Ectodermal cell (in vitro differentiated cells): ENCODE measurements around the gene SH2D3A. TPM values are rescaled to one million over a fixed set of nuclear protein-coding genes. Genes with fewer than 3 reads are reported as not detected.

Source experiments
- H3K27ac ChIP-seq: 2 replicates; pipeline ENCODE4 v1.7.0; 2013; ENCODE audit warnings: mild to moderate bottlenecking, low read depth, low read length; ENCODE audit not compliant: insufficient read depth, poor library complexity, severe bottlenecking
- H3K27me3 ChIP-seq: 2 replicates; pipeline ENCODE4 v1.7.0; 2013; ENCODE audit warnings: mild to moderate bottlenecking, low read length; ENCODE audit not compliant: insufficient read depth, control insufficient read depth, poor library complexity, severe bottlenecking
- H3K36me3 ChIP-seq: one replicate; pipeline ENCODE4 v1.7.0; 2013; ENCODE audit warnings: low read length; ENCODE audit not compliant: control insufficient read depth, insufficient read depth
- H3K4me1 ChIP-seq: one replicate; pipeline ENCODE4 v1.7.0; 2013; ENCODE audit warnings: low read length; ENCODE audit not compliant: control insufficient read depth, insufficient read depth
- H3K4me3 ChIP-seq: 2 replicates; pipeline ENCODE4 v1.7.0; 2013; ENCODE audit warnings: low read depth, low read length, control low read depth; ENCODE audit not compliant: insufficient read depth
- H3K9me3 ChIP-seq: 2 replicates; pipeline ENCODE4 v1.7.0; 2013; ENCODE audit warnings: mild to moderate bottlenecking, low read length, moderate library complexity; ENCODE audit not compliant: control insufficient read depth
- WGBS, 2 experiments: methylation state at CpG; one replicate each; pipeline ENCODE4 v1.1.7; 2013; ENCODE audit warnings: missing lambda C conversion rate in 2 of 2; 5-methylcytosine and 5-hydroxymethylcytosine counted together
- polyA plus RNA-seq, 4 experiments: library from polyadenylated mRNA; stranded (reverse); fragments of 50-300 nt; gene quantifications; one replicate each; pipeline ENCODE4 v1.2.3, GENCODE V29; 2013

Gene SH2D3A
- polyA plus RNA-seq (2013, experiment 1 of 4), result 0.35 TPM
- 0.48 TPM for polyA plus RNA-seq (2013, experiment 2 of 4)
- polyA plus RNA-seq (2013, experiment 3 of 4), result 0.59 TPM
- 0.65 TPM for polyA plus RNA-seq (2013, experiment 4 of 4)

GRCh38 chr19:6767357-6768235 is at the start of gene SH2D3A:
Gene SH2D3A (minus strand): TSS chr19:6767435. CDS start chr19:6763748, 3,687 bp downstream.
- Histone ChIP-seq H3K4me3 (peak within 1 kb of the TSS; percentile 41), H3K27ac (no peak within 1 kb of the TSS), H3K4me1 (peaks cover 4% of the 10 kb centered on the region), H3K27me3 (peaks cover 26% of the 10 kb centered on the region), H3K9me3 (no peaks in the 10 kb centered on the region), H3K36me3 (no peaks in the 10 kb centered on the region)
- WGBS, 2 experiments, result 4 to 5% methylated on average over 47 of the region's 47 CpGs

GRCh38 chr19:6813659-6814058 is 46.4 kb upstream of the SH2D3A start:
- no peak overlapping the region for H3K27ac ChIP-seq
- no peaks in the 10 kb centered on the region for H3K36me3 ChIP-seq
- H3K27me3 ChIP-seq, result no peaks in the 10 kb centered on the region
- 71 to 84% methylated on average over 4 of the region's 4 CpGs for WGBS, 2 experiments
- no peaks in the 10 kb centered on the region for H3K9me3 ChIP-seq
- H3K4me3 ChIP-seq, result no peak overlapping the region
- H3K4me1 ChIP-seq, result no peaks in the 10 kb centered on the region

- no peaks in the 10 kb centered on the region for H3K9me3 ChIP-seq
- H3K4me1 ChIP-seq, result no peaks in the 10 kb centered on the region
- H3K27ac ChIP-seq, result no peak overlapping the region
- H3K4me3 ChIP-seq, result no peak overlapping the region
- H3K27me3 ChIP-seq, result no peaks in the 10 kb centered on the region
- 76 to 82% methylated on average over 2 of the region's 2 CpGs for WGBS, 2 experiments
- no peaks in the 10 kb centered on the region for H3K36me3 ChIP-seq
These were observed 45.4 kb upstream of the SH2D3A start for GRCh38 chr19:6812612-6813011.

GRCh38 chr19:6811906-6812305 is 44.7 kb upstream of the SH2D3A start:
- H3K27ac ChIP-seq, result no peak overlapping the region
- 31 to 36% methylated on average over 2 of the region's 2 CpGs for WGBS, 2 experiments
- H3K4me1 ChIP-seq, result no peaks in the 10 kb centered on the region
- H3K9me3 ChIP-seq, result no peaks in the 10 kb centered on the region
- H3K4me3 ChIP-seq, result no peak overlapping the region
- no peaks in the 10 kb centered on the region for H3K36me3 ChIP-seq
- no peaks in the 10 kb centered on the region for H3K27me3 ChIP-seq

- H3K36me3 ChIP-seq, result no peaks in the 10 kb centered on the region
- no peaks in the 10 kb centered on the region for H3K4me1 ChIP-seq
- H3K9me3 ChIP-seq, result no peaks in the 10 kb centered on the region
- H3K27ac ChIP-seq, result no peak overlapping the region
- 71 to 90% methylated on average over 3 of the region's 3 CpGs for WGBS, 2 experiments
- no peak overlapping the region for H3K4me3 ChIP-seq
- no peaks in the 10 kb centered on the region for H3K27me3 ChIP-seq
These were observed 44.1 kb upstream of the SH2D3A start for GRCh38 chr19:6811378-6811777.

- Histone ChIP-seq H3K4me3 (no peak overlapping the region), H3K27ac (no peak overlapping the region)
- 63 to 67% methylated on average over 4 of the region's 4 CpGs for WGBS, 2 experiments
These were observed 42.0 kb upstream of the SH2D3A start for GRCh38 chr19:6809262-6809661.

GRCh38 chr19:6808494-6808893 is 41.3 kb upstream of the SH2D3A start:
- no peaks in the 10 kb centered on the region for H3K4me1 ChIP-seq
- no peak overlapping the region for H3K4me3 ChIP-seq
- WGBS, 2 experiments, result 91 to 92% methylated on average over 1 of the region's 1 CpG
- no peaks in the 10 kb centered on the region for H3K27me3 ChIP-seq
- H3K36me3 ChIP-seq, result no peaks in the 10 kb centered on the region
- H3K27ac ChIP-seq, result no peak overlapping the region
- H3K9me3 ChIP-seq, result no peaks in the 10 kb centered on the region

More at GRCh38 chr19:6809262-6809661, 42.0 kb upstream of the SH2D3A start:
- no peaks in the 10 kb centered on the region for H3K36me3 ChIP-seq
- no peaks in the 10 kb centered on the region for H3K4me1 ChIP-seq
- no peaks in the 10 kb centered on the region for H3K27me3 ChIP-seq
- no peaks in the 10 kb centered on the region for H3K9me3 ChIP-seq

- Histone ChIP-seq H3K9me3 (no peaks in the 10 kb centered on the region), H3K4me1 (no peaks in the 10 kb centered on the region), H3K27me3 (no peaks in the 10 kb centered on the region), H3K36me3 (no peaks in the 10 kb centered on the region), H3K27ac (no peak overlapping the region), H3K4me3 (no peak overlapping the region)
- 84 to 92% methylated on average over 5 of the region's 5 CpGs for WGBS, 2 experiments
These were observed 40.1 kb upstream of the SH2D3A start for GRCh38 chr19:6807291-6807690.

- Histone ChIP-seq H3K9me3 (no peaks in the 10 kb centered on the region), H3K4me1 (no peaks in the 10 kb centered on the region), H3K27ac (no peak overlapping the region), H3K4me3 (no peak overlapping the region), H3K27me3 (no peaks in the 10 kb centered on the region), H3K36me3 (no peaks in the 10 kb centered on the region)
- 84 to 85% methylated on average over 4 of the region's 4 CpGs for WGBS, 2 experiments
These were observed 39.3 kb upstream of the SH2D3A start for GRCh38 chr19:6806488-6806887.

- 84 to 87% methylated on average over 8 of the region's 8 CpGs for WGBS, 2 experiments
- Histone ChIP-seq H3K36me3 (no peaks in the 10 kb centered on the region), H3K4me3 (no peak overlapping the region), H3K27me3 (no peaks in the 10 kb centered on the region), H3K4me1 (no peaks in the 10 kb centered on the region), H3K27ac (no peak overlapping the region), H3K9me3 (no peaks in the 10 kb centered on the region)
These were observed 35.8 kb upstream of the SH2D3A start for GRCh38 chr19:6803036-6803404.
